ENCODE data around the gene CDKL2. TPM values are rescaled to one million over a fixed set of nuclear protein-coding genes. Genes with fewer than 3 reads are reported as not detected.

CDKL2 gene
- total RNA-seq, 1 donor from 2014 or later: 0.74 TPM

GRCh38 chr4:75634281-75634680 lies 4.0 kb upstream of the CDKL2 start:
- Histone ChIP-seq H3K4me1 (no peaks in the 10 kb centered on the region), H3K4me3 (no peak overlapping the region), H3K27me3 (no peaks in the 10 kb centered on the region), H3K36me3 (no peaks in the 10 kb centered on the region), H3K9me3 (no peaks in the 10 kb centered on the region), H3K27ac (no peak overlapping the region)
- TF ChIP-seq CTCF (IDR thresholded peaks at IDR 0.05): no peak
- no peak for TF ChIP-seq POLR2A (IDR thresholded peaks at IDR 0.05)
- no peak for TF ChIP-seq POLR2AphosphoS5 (IDR thresholded peaks at IDR 0.05; ENCODE audit: insufficient read depth in 1 of 2, low read depth in 1 of 2)
- no peak for DNase-seq (ENCODE audit: extremely low spot score in 2 of 2)
- intact Hi-C loops (cut with DNase I): no loop called here

- no peak for DNase-seq (ENCODE audit: extremely low spot score in 2 of 2)
- intact Hi-C loops (cut with DNase I): no loop called here
- no peaks in the 10 kb centered on the region for H3K36me3 ChIP-seq
- no peaks in the 10 kb centered on the region for H3K9me3 ChIP-seq
- H3K4me1 ChIP-seq: no peaks in the 10 kb centered on the region
- no peak overlapping the region for H3K27ac ChIP-seq
- no peaks in the 10 kb centered on the region for H3K27me3 ChIP-seq
- TF ChIP-seq POLR2AphosphoS5 (IDR thresholded peaks at IDR 0.05; ENCODE audit: insufficient read depth in 1 of 2, low read depth in 1 of 2): no peak
- TF ChIP-seq CTCF (IDR thresholded peaks at IDR 0.05): no peak
- TF ChIP-seq POLR2A (IDR thresholded peaks at IDR 0.05): no peak
- H3K4me3 ChIP-seq: no peak overlapping the region
Measured at GRCh38 chr4:75633846-75634245, 3.5 kb upstream of the CDKL2 start.

- Histone ChIP-seq H3K4me3 (peak overlapping the region; percentile 49 to 61), H3K27me3 (no peaks in the 10 kb centered on the region), H3K36me3 (no peaks in the 10 kb centered on the region), H3K4me1 (no peaks in the 10 kb centered on the region), H3K9me3 (no peaks in the 10 kb centered on the region), H3K27ac (peak overlapping the region; percentile 14)
- DNase-seq (ENCODE audit: extremely low spot score in 2 of 2): no peak
- intact Hi-C loops (cut with DNase I): no loop called here
- no peak for TF ChIP-seq CTCF (IDR thresholded peaks at IDR 0.05)
- TF ChIP-seq POLR2A (IDR thresholded peaks at IDR 0.05): no peak
- TF ChIP-seq POLR2AphosphoS5 (IDR thresholded peaks at IDR 0.05; ENCODE audit: insufficient read depth in 1 of 2, low read depth in 1 of 2): no peak
Measured at GRCh38 chr4:75630937-75631329, 605 bp upstream of the CDKL2 start.

- TF ChIP-seq POLR2AphosphoS5 (IDR thresholded peaks at IDR 0.05; ENCODE audit: insufficient read depth in 1 of 2, low read depth in 1 of 2) (no peak), CTCF (IDR thresholded peaks at IDR 0.05) (no peak), POLR2A (IDR thresholded peaks at IDR 0.05) (no peak)
- no peaks in the 10 kb centered on the region for H3K9me3 ChIP-seq
- intact Hi-C loops (cut with DNase I): no loop called here
- no peaks in the 10 kb centered on the region for H3K27me3 ChIP-seq
- no peaks in the 10 kb centered on the region for H3K36me3 ChIP-seq
- no peaks in the 10 kb centered on the region for H3K4me1 ChIP-seq
- no peak overlapping the region for H3K4me3 ChIP-seq
- no peak overlapping the region for H3K27ac ChIP-seq
- DNase-seq (ENCODE audit: extremely low spot score in 2 of 2): no peak
Measured at GRCh38 chr4:75629239-75629638, 1.1 kb downstream of the CDKL2 start.

- Histone ChIP-seq H3K27me3 (no peaks in the 10 kb centered on the region), H3K27ac (no peak overlapping the region), H3K4me3 (no peak overlapping the region), H3K9me3 (no peaks in the 10 kb centered on the region), H3K4me1 (no peaks in the 10 kb centered on the region), H3K36me3 (no peaks in the 10 kb centered on the region)
- TF ChIP-seq CTCF (IDR thresholded peaks at IDR 0.05): no peak
- no peak for TF ChIP-seq POLR2AphosphoS5 (IDR thresholded peaks at IDR 0.05; ENCODE audit: insufficient read depth in 1 of 2, low read depth in 1 of 2)
- TF ChIP-seq POLR2A (IDR thresholded peaks at IDR 0.05): no peak
- intact Hi-C loops (cut with DNase I): no loop called here
- no peak for DNase-seq (ENCODE audit: extremely low spot score in 2 of 2)
Measured at GRCh38 chr4:75623026-75623425, 7.3 kb downstream of the CDKL2 start.

Measured in vagina (tissue), 2 donors.